Fibroblast of lung (primary cell): ENCODE measurements around the gene BAIAP2.

Experiments used
- CTCF ChIP-seq, 2 donors: IDR thresholded peaks in 1 of 2; conservative IDR thresholded peaks in 1 of 2; 1 replicate in 1 of 2; 2 replicates in 1 of 2; pipeline ENCODE4 v1.5.1; 2011 to 2012; ENCODE audit warnings: low read length in 2 of 2, control low read depth in 1 of 2, inconsistent platforms in 1 of 2, low read depth in 1 of 2, mild to moderate bottlenecking in 1 of 2
- EZH2 ChIP-seq: IDR thresholded peaks from 2 replicates; pipeline ENCODE4 v1.5.1; 2012; ENCODE audit warnings: low read length, control low read depth, mild to moderate bottlenecking; ENCODE audit errors: missing control alignments

GRCh38 chr17:81003711-81004475, 31.1 kb upstream of the BAIAP2 start:
- TF ChIP-seq CTCF (conservative IDR thresholded peaks at IDR 0.05 in 1 of 2, IDR thresholded peaks at IDR 0.05 in 1 of 2; ENCODE audit: low read depth in 1 of 2, low read length in 2 of 2) (no peak), EZH2 (peak; percentile 87)
